NCI-H526 treated with DMSO at 0.1 percent for 48 hours (cell line): ENCODE measurements around the gene SLC22A25.
"Not testable (repeated sequence)": the region's sequence is repeated elsewhere in the genome, so short reads cannot be mapped to it uniquely, and the experiment has no call there.

Source experiments
- DNase-seq: peaks from one replicate; lab custom pipeline; 2025; lab: John Stamatoyannopoulos, UW

Gene SLC22A25

GRCh38 chr11:63235471-63236461 lies 7.6 kb downstream of the SLC22A25 start:
- not testable (repeated sequence) for DNase-seq

GRCh38 chr11:63229815-63230214 lies 13.6 kb downstream of the SLC22A25 start:
- DNase-seq, result no peak

- no peak for DNase-seq
Observed at GRCh38 chr11:63227521-63228107, 15.8 kb downstream of the SLC22A25 start.

GRCh38 chr11:63226488-63227114 lies 16.8 kb downstream of the SLC22A25 start:
- DNase-seq, result no peak

- no peak for DNase-seq
Observed at GRCh38 chr11:63214093-63214492, 29.3 kb downstream of the SLC22A25 start.

GRCh38 chr11:63212742-63213141 lies 30.7 kb downstream of the SLC22A25 start:
- DNase-seq, result no peak

- no peak for DNase-seq
Observed at GRCh38 chr11:63210111-63210510, 33.3 kb downstream of the SLC22A25 start.
